NCI-H1417 treated with DMSO at 0.1 percent for 48 hours (cell line): ENCODE results near the gene HLA-DQA1.
"Not testable (repeated sequence)": the region's sequence is repeated elsewhere in the genome, so short reads cannot be mapped to it uniquely, and the experiment has no call there.

Experiments used
- DNase-seq: peaks from one replicate; lab custom pipeline; 2025; lab: John Stamatoyannopoulos, UW

Gene HLA-DQA1

GRCh38 chr6:32637219-32637880 lies at the start of gene HLA-DQA1:
Gene HLA-DQA1 (plus strand): TSS chr6:32637406. CDS start chr6:32637459, 53 bp downstream.
- no peak for DNase-seq

GRCh38 chr6:32588156-32588555 lies 49.0 kb upstream of the HLA-DQA1 start:
- DNase-seq, result no peak

- DNase-seq, result no peak
These were observed 47.4 kb upstream of the HLA-DQA1 start, which contains the start of gene HLA-DRB1 for GRCh38 chr6:32589596-32590449. Gene HLA-DRB1 (minus strand): TSS chr6:32589848. CDS start chr6:32589742, 106 bp downstream.

GRCh38 chr6:32590713-32591112 lies 46.5 kb upstream of the HLA-DQA1 start:
- DNase-seq, result not testable (repeated sequence)

- no peak for DNase-seq
These were observed 40.2 kb upstream of the HLA-DQA1 start for GRCh38 chr6:32597024-32597423.

- DNase-seq, result no peak
These were observed 34.8 kb upstream of the HLA-DQA1 start for GRCh38 chr6:32602383-32602782.

- no peak for DNase-seq
These were observed 34.0 kb upstream of the HLA-DQA1 start for GRCh38 chr6:32603222-32603621.

- no peak for DNase-seq
These were observed 33.3 kb upstream of the HLA-DQA1 start for GRCh38 chr6:32603888-32604287.

GRCh38 chr6:32604434-32604877 lies 32.8 kb upstream of the HLA-DQA1 start:
- DNase-seq, result no peak

GRCh38 chr6:32607263-32607987 lies 29.8 kb upstream of the HLA-DQA1 start:
- no peak for DNase-seq

GRCh38 chr6:32607988-32608298 lies 29.3 kb upstream of the HLA-DQA1 start:
- no peak for DNase-seq

GRCh38 chr6:32608362-32608761 lies 28.8 kb upstream of the HLA-DQA1 start:
- DNase-seq, result no peak

GRCh38 chr6:32609391-32609730 lies 27.8 kb upstream of the HLA-DQA1 start:
- no peak for DNase-seq

- no peak for DNase-seq
These were observed 27.2 kb upstream of the HLA-DQA1 start for GRCh38 chr6:32609731-32610640.

- no peak for DNase-seq
These were observed 26.4 kb upstream of the HLA-DQA1 start for GRCh38 chr6:32610682-32611296.

- no peak for DNase-seq
These were observed 23.7 kb upstream of the HLA-DQA1 start for GRCh38 chr6:32613475-32613874.

- DNase-seq, result no peak
These were observed 22.7 kb upstream of the HLA-DQA1 start for GRCh38 chr6:32614366-32615081.

GRCh38 chr6:32615885-32616532 lies 21.2 kb upstream of the HLA-DQA1 start:
- no peak for DNase-seq

- no peak for DNase-seq
These were observed 19.5 kb upstream of the HLA-DQA1 start for GRCh38 chr6:32617751-32618150.

GRCh38 chr6:32621372-32621771 lies 15.8 kb upstream of the HLA-DQA1 start:
- no peak for DNase-seq
